BJ (cell line): ENCODE measurements around the gene GSTM2. TPM values are rescaled to one million over a fixed set of nuclear protein-coding genes. Genes with fewer than 3 reads are reported as not detected.

Source experiments
- CTCF ChIA-PET: fragments of 350-600 bp; formaldehyde crosslinking; extraction: SDS; loops from one replicate; lab custom pipeline; 2021; ENCODE audit warnings: antibody characterized with exemption, inconsistent platforms; lab: Yijun Ruan, JAX
- POLR2A ChIA-PET: fragments of 300-600 bp; sonication (Branson Sonifier 250); formaldehyde crosslinking; extraction: SDS; loops from one replicate; lab custom pipeline; 2021; ENCODE audit warnings: antibody characterized with exemption; lab: Charles Lee
- DNase-seq: peaks from one replicate; pipeline ENCODE4 v3.0.0-alpha.2; 2011; ENCODE audit warnings: low read depth
- H3K27me3 ChIP-seq: 2 replicates; pipeline ENCODE4 v1.6.0; 2011; ENCODE audit warnings: low read length; ENCODE audit not compliant: control insufficient read depth, insufficient read depth
- H3K36me3 ChIP-seq: 2 replicates; pipeline ENCODE4 v1.5.1; 2011; ENCODE audit warnings: low read length; ENCODE audit not compliant: control insufficient read depth, insufficient read depth
- H3K4me3 ChIP-seq: 2 replicates; pipeline ENCODE4 v1.5.1; 2011; ENCODE audit warnings: low read depth, mild to moderate bottlenecking, control low read depth, low read length
- CTCF ChIP-seq: IDR thresholded peaks from 2 replicates; pipeline ENCODE4 v1.5.1; 2011; ENCODE audit warnings: low read depth, mild to moderate bottlenecking, control low read depth, inconsistent platforms, low read length, moderate library complexity; ENCODE audit not compliant: insufficient read depth
- polyA plus RNA-seq: library from polyadenylated mRNA; depleted of rRNA; stranded (reverse); fragments of >200 nt; gene quantifications from 2 replicates; pipeline ENCODE4 v1.2.3, GENCODE V29; 2011

GSTM2 gene
- polyA plus RNA-seq, 1 experiment = 62.3 TPM

GRCh38 chr1:109623601-109624161 lies 44.2 kb upstream of the GSTM2 start:
- H3K27me3 ChIP-seq = no peaks in the 10 kb centered on the region
- ChIA-PET CTCF (interaction anchor here (0.5 to 13.3 kb wide), 5 partner anchors 15 to 91 kb away, joined by 3 to 153 read pairs (median 5); partner anchors contain the start of gene GNAI3), POLR2A (interaction anchor here (0.7 kb wide), 1 partner anchor 95 kb away, joined by 3 read pairs; no protein-coding TSS in a partner anchor)
- no peak for TF ChIP-seq CTCF
- peak overlapping the region; percentile 4; the same call in 1 of the 2 replicates for H3K4me3 ChIP-seq
- no peak for DNase-seq
- peaks cover 24% of the 10 kb centered on the region for H3K36me3 ChIP-seq

GRCh38 chr1:109624201-109625010 lies 43.5 kb upstream of the GSTM2 start:
- ChIA-PET CTCF (interaction anchor here (0.5 to 13.3 kb wide), 8 partner anchors 14 to 360 kb away, joined by 3 to 153 read pairs (median 4); partner anchors contain the start of genes AHCYL1 and GNAI3), POLR2A (no interaction called here)
- TF ChIP-seq CTCF = no peak
- Histone ChIP-seq H3K27me3 (no peaks in the 10 kb centered on the region), H3K36me3 (peaks cover 31% of the 10 kb centered on the region), H3K4me3 (no peak overlapping the region)
- DNase-seq = no peak

- ChIA-PET CTCF (interaction anchor here (0.9 to 13.3 kb wide), 7 partner anchors 13 to 359 kb away, joined by 3 to 153 read pairs (median 4); partner anchors contain the start of genes AHCYL1 and GNAI3), POLR2A (no interaction called here)
- no peak for TF ChIP-seq CTCF
- no peaks in the 10 kb centered on the region for H3K27me3 ChIP-seq
- H3K36me3 ChIP-seq = peaks cover 38% of the 10 kb centered on the region
- DNase-seq = no peak
- H3K4me3 ChIP-seq = no peak overlapping the region
Measured at GRCh38 chr1:109625176-109625575, 42.7 kb upstream of the GSTM2 start.

- Histone ChIP-seq H3K27me3 (no peaks in the 10 kb centered on the region), H3K36me3 (peaks cover 42% of the 10 kb centered on the region), H3K4me3 (no peak overlapping the region)
- no peak for DNase-seq
- POLR2A ChIA-PET = no interaction called here
- no peak for TF ChIP-seq CTCF
- CTCF ChIA-PET = interaction anchor here (0.9 to 13.3 kb wide), 6 partner anchors 12 to 148 kb away, joined by 3 to 153 read pairs (median 4); no protein-coding TSS in a partner anchor
Measured at GRCh38 chr1:109625601-109626560, 42.0 kb upstream of the GSTM2 start.
